K562 (cell line): Measurements from ENCODE around the gene ARHGAP15. TPM values are rescaled to one million over a fixed set of nuclear protein-coding genes. Genes with fewer than 3 reads are reported as not detected.

ENCODE experiments used
- ATAC-seq: fragments of 200-7000 bp; cut with Tn5 transposase; 3 replicates; pipeline ENCODE4 v1.9.1; 2020; ENCODE audit warnings: moderate library complexity
- BruUV-seq: library from RNA; stranded (reverse); fragments of 400-500 nt; replicated peaks from 2 replicates; lab custom pipeline; 2021; lab: Mats Ljungman, UMichigan
- CTCF ChIA-PET: fragments of 300-600 bp; formaldehyde crosslinking; extraction: SDS; loops from one replicate; lab custom pipeline; 2021; ENCODE audit warnings: low intra/inter-chr PET ratio; lab: Yijun Ruan, JAX
- POLR2A ChIA-PET: fragments of 300-600, 350-650 bp; sonication (Branson Sonifier 250); formaldehyde crosslinking; extraction: SDS; loops from one replicate; lab custom pipeline; 2021; ENCODE audit warnings: antibody characterized with exemption, inconsistent platforms; lab: Yijun Ruan, JAX
- DNase-seq, 4 experiments: peaks; one replicate each; pipeline versions ENCODE4 v3.0.0 to v3.0.0-alpha.2; 2011 to 2018; ENCODE audit warnings: low spot score in 3 of 4, mixed read lengths in 3 of 4; ENCODE audit errors: extremely low read depth in 1 of 4
- FAIRE-seq: peaks from 2 replicates; lab custom pipeline; 2011; peaks lifted over from hg19 to GRCh38; lab: Jason Lieb, UNC
- H2AFZ ChIP-seq: 2 replicates; pipeline ENCODE4 v1.6.0; 2011; ENCODE audit warnings: low read depth, low read length, control low read depth, inconsistent platforms
- H3K27ac ChIP-seq: fragments of 200-600 bp; 3 replicates; pipeline ENCODE4 v1.8.0; 2011; ENCODE audit warnings: low read depth, mild to moderate bottlenecking, control low read depth, inconsistent platforms, low read length, moderate library complexity, mixed read lengths; ENCODE audit errors: extremely low read depth
- H3K27me3 ChIP-seq, 2 experiments: fragments of 300-600 bp in 1 of 2; 2 replicates in 1 of 2; 3 replicates in 1 of 2; pipeline versions ENCODE4 v1.6.0 to v1.8.0; 2011; ENCODE audit warnings: inconsistent platforms in 2 of 2, low read length in 2 of 2, mild to moderate bottlenecking in 1 of 2, mixed read lengths in 1 of 2, moderate library complexity in 1 of 2; ENCODE audit not compliant: control insufficient read depth in 2 of 2, insufficient read depth in 2 of 2
- H3K36me3 ChIP-seq: fragments of 300-600 bp; 3 replicates; pipeline ENCODE4 v1.8.0; 2011; ENCODE audit warnings: mild to moderate bottlenecking, low read length, inconsistent platforms; ENCODE audit not compliant: control insufficient read depth, insufficient read depth
- H3K4me1 ChIP-seq, 2 experiments: fragments of 200-600 bp in 1 of 2; replicated peaks in 1 of 2; 2 replicates in 1 of 2; 3 replicates in 1 of 2; pipeline versions ENCODE4 v1.5.1 to v1.8.0; 2011; ENCODE audit warnings: inconsistent platforms in 2 of 2, low read length in 2 of 2, mild to moderate bottlenecking in 1 of 2, mixed read lengths in 1 of 2, moderate library complexity in 1 of 2; ENCODE audit not compliant: control insufficient read depth in 2 of 2, insufficient read depth in 2 of 2
- H3K4me2 ChIP-seq: 2 replicates; pipeline ENCODE4 v1.6.1; 2011; ENCODE audit warnings: low read length, control low read depth, inconsistent platforms, mixed read lengths; ENCODE audit not compliant: insufficient read depth
- H3K4me3 ChIP-seq: fragments of 200-600 bp; sonication (generic), shearing (Covaris generic); 2 replicates; pipeline ENCODE4 v1.5.1; 2016; ENCODE audit warnings: control low read depth, inconsistent platforms
- H3K79me2 ChIP-seq: fragments of 200-600 bp; 3 replicates; pipeline ENCODE4 v1.8.0; 2011; ENCODE audit warnings: low read length, inconsistent platforms; ENCODE audit not compliant: control insufficient read depth, insufficient read depth
- H3K9ac ChIP-seq, 2 experiments: 2 replicates each; pipeline versions ENCODE4 v1.6.0 to v1.6.1; 2011; ENCODE audit warnings: low read depth in 2 of 2, low read length in 2 of 2, control low read depth in 1 of 2, inconsistent platforms in 1 of 2, mild to moderate bottlenecking in 1 of 2, mixed read lengths in 1 of 2; ENCODE audit not compliant: insufficient read depth in 1 of 2
- H3K9me1 ChIP-seq: one replicate; pipeline ENCODE4 v1.6.0; 2011; ENCODE audit warnings: inconsistent platforms, mild to moderate bottlenecking, low read length, moderate library complexity; ENCODE audit not compliant: control insufficient read depth, insufficient read depth
- H3K9me3 ChIP-seq: replicated peaks from 2 replicates; pipeline ENCODE4 v1.5.1; 2011; ENCODE audit warnings: low read depth, low read length, inconsistent platforms; ENCODE audit not compliant: control insufficient read depth, insufficient read depth
- H4K20me1 ChIP-seq: replicated peaks from 2 replicates; pipeline ENCODE4 v1.6.1; 2011; ENCODE audit warnings: low read length, inconsistent platforms, mixed read lengths; ENCODE audit not compliant: control insufficient read depth, insufficient read depth
- EP400 ChIP-seq: fragments of 450-650 bp; IDR thresholded peaks from 2 replicates; pipeline ENCODE4 v1.6.1; 2017; ENCODE audit warnings: antibody characterized with exemption, mild to moderate bottlenecking, moderate library complexity
- MNT ChIP-seq, 2 experiments: fragments of 450-650 bp; conservative IDR thresholded peaks; 2 replicates each; pipeline ENCODE4 v1.6.1; 2017; ENCODE audit warnings: mild to moderate bottlenecking in 2 of 2, moderate library complexity in 2 of 2
- MXI1 ChIP-seq: IDR thresholded peaks from 2 replicates; pipeline ENCODE4 v1.6.1; 2011; ENCODE audit warnings: low read depth, mild to moderate bottlenecking, improper control_type of control experiment, low read length
- RBM22 ChIP-seq: fragments of 200-400 bp; formaldehyde crosslinking; IDR thresholded peaks from 2 replicates; pipeline ENCODE4 v1.6.1; 2018; ENCODE audit warnings: low read length, low read depth; ENCODE audit not compliant: poor library complexity, severe bottlenecking
- SFPQ ChIP-seq: fragments of 200-400 bp; formaldehyde crosslinking; IDR thresholded peaks from 2 replicates; pipeline ENCODE4 v1.6.1; 2017; ENCODE audit warnings: mild to moderate bottlenecking, low read depth, low read length, moderate library complexity
- ZNF41 ChIP-seq: fragments of 250-450 bp; sonication (Bioruptor Pico); conservative IDR thresholded peaks from 2 replicates; pipeline ENCODE4 v1.4.0; 2020; ENCODE audit warnings: mild to moderate bottlenecking
- ZNF445 ChIP-seq: fragments of 250-450 bp; sonication (Bioruptor Pico); IDR thresholded peaks from 2 replicates; pipeline ENCODE4 v1.4.0; 2020; ENCODE audit warnings: low read depth, mild to moderate bottlenecking, moderate library complexity
- WGBS: fragments of 100-300 bp; shearing (Covaris generic); methylation state at CpG from one replicate; pipeline ENCODE4 v1.1.6; 2016; ENCODE audit warnings: low coverage, mixed read lengths; ENCODE audit not compliant: insufficient coverage; ENCODE audit errors: missing lambda C conversion rate; 5-methylcytosine and 5-hydroxymethylcytosine counted together
- in situ Hi-C: fragments of 300-500 bp; cut with MboI; formaldehyde crosslinking; loops from 4 replicates; pipeline ENCODE4 v1.15.0; 2018; ENCODE audit warnings: inconsistent platforms, mixed read lengths
- intact Hi-C: fragments of 100-400 bp; cut with micrococcal nuclease; formaldehyde crosslinking; loops from 2 replicates; pipeline ENCODE4 v1.14.2; 2022
- polyA plus RNA-seq, 8 experiments: library from polyadenylated mRNA; depleted of rRNA in 4 of 8; stranded (reverse) in 5 of 8; unstranded in 3 of 8; fragments of >200 nt; fragmentation: Nextera tagmentation in 2 of 8; fragmentation: Illumina TruSeq in 1 of 8; extraction: Ambion mirVana in 2 of 8; extraction: Trizol in 1 of 8; gene quantifications; 2 replicates each; pipeline versions ENCODE4 v1.2.1 to v1.2.3, GENCODE V29; 2011 to 2014; ENCODE audit warnings: inconsistent platforms in 1 of 8, missing spikeins in 1 of 8
- total RNA-seq, 7 experiments: library from RNA; depleted of rRNA in 6 of 7; stranded (reverse); fragments of >200 nt in 6 of 7; fragmentation: Illumina TruSeq in 2 of 7; extraction: Trizol in 2 of 7; gene quantifications; 2 replicates each; pipeline versions ENCODE4 v1.2.1 to v1.2.3, GENCODE V29; 2011 to 2021; ENCODE audit warnings: low replicate concordance in 1 of 7
- TF ChIP-seq, protein P1 (sequence below): sonication (generic); formaldehyde crosslinking; IDR thresholded peaks from 2 replicates; pipeline ENCODE4 v1.8.1; 2023; ENCODE audit warnings: mild to moderate bottlenecking, missing genetic modification reagents
- TF ChIP-seq, protein P2 (sequence below): fragments of 450-650 bp; IDR thresholded peaks from 2 replicates; pipeline ENCODE4 v1.6.1; 2016; ENCODE audit warnings: antibody characterized with exemption

Gene ARHGAP15
- total and polyA plus RNA-seq, 9 of the 15 experiments (the other 6 are each of a cell fraction or from before 2014, with no cell fraction given): 1.5 to 17.9 (median 7.9) TPM

DNA sequence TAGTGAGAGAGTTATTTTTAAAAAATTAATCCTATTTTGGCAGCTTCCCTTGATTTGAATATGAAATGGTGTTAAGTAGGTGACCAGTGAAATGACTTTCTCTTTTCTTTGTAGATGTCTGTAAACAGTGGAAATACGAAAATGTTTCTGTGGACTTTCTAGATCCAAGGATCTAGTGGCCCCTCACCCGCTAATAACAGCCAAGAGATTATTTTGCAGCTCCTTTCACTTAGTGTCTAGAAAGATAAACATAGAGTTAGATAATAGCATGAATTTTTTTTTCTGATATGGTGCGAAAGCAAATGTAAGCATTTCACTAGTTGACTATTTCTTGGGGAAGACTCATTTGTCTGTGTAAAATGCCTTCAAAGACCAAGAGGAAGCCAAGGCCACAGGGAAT is 57.7 kb downstream of the ARHGAP15 start:
- no peaks in the 10 kb centered on the region for H3K36me3 ChIP-seq
- DNase-seq: no peak
- H3K79me2 ChIP-seq: no peaks in the 10 kb centered on the region
- no peaks in the 10 kb centered on the region for H3K27me3 ChIP-seq
- no peaks in the 10 kb centered on the region for H4K20me1 ChIP-seq
- no peaks in the 10 kb centered on the region for H3K9me3 ChIP-seq
- in situ Hi-C loops: no loop called here
- no peak overlapping the region for H3K4me2 ChIP-seq
- TF ChIP-seq ZNF41 (CRISPR knock-in tag) (no peak), MNT (conservative IDR thresholded peaks at IDR 0.05) (no peak)
- no peak for ATAC-seq
- ChIA-PET CTCF (no interaction called here), POLR2A (no interaction called here)
- 2% methylated on average over 3 of the region's 3 CpGs for WGBS
- H2AFZ ChIP-seq: no peak overlapping the region
- FAIRE-seq: no peak
- H3K9ac ChIP-seq: no peak overlapping the region
- no peaks in the 10 kb centered on the region for H3K9me1 ChIP-seq
- BruUV-seq: no TSS peak
- intact Hi-C loops: no loop called here
- H3K4me1 ChIP-seq: no peaks in the 10 kb centered on the region
- H3K27ac ChIP-seq: no peak overlapping the region
- no peak overlapping the region for H3K4me3 ChIP-seq

DNA sequence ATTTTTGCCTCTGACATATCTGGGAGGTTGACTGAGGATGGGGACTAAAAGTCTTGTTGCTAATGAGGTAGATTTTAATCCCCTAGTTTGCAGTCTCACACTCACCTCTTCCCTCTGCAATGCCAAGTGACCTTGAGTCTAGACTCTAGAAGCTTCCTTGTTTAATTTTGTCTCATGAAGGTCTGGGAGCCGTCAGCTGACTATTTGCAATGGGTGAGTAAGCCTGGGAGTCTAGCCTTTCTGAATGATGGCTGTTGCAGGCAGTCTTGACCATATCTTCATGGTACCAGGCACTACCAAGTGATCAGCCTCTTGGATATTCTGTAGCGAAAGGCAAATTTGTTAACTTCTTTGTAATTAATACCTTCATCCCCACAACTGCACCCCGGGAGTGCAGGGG is 61.2 kb downstream of the ARHGAP15 start:
- no peak overlapping the region for H3K4me2 ChIP-seq
- H3K27ac ChIP-seq: no peak overlapping the region
- H3K36me3 ChIP-seq: no peaks in the 10 kb centered on the region
- H3K79me2 ChIP-seq: no peaks in the 10 kb centered on the region
- no peaks in the 10 kb centered on the region for H4K20me1 ChIP-seq
- BruUV-seq: no TSS peak
- ChIA-PET CTCF (no interaction called here), POLR2A (no interaction called here)
- no peaks in the 10 kb centered on the region for H3K27me3 ChIP-seq
- H3K9me3 ChIP-seq: no peaks in the 10 kb centered on the region
- H3K4me1 ChIP-seq: no peaks in the 10 kb centered on the region
- no peak overlapping the region for H3K4me3 ChIP-seq
- DNase-seq (no peak), ATAC-seq (no peak), FAIRE-seq (no peak)
- intact Hi-C loops: no loop called here
- 4% methylated on average over 3 of the region's 3 CpGs for WGBS
- in situ Hi-C loops: no loop called here
- no peak overlapping the region for H2AFZ ChIP-seq
- no peaks in the 10 kb centered on the region for H3K9me1 ChIP-seq
- H3K9ac ChIP-seq: no peak overlapping the region
- TF ChIP-seq SFPQ (no peak), ZNF445 (CRISPR knock-in tag) (no peak), RBM22 (no peak), MXI1 (no peak), EP400 (no peak)
- TF ChIP-seq, protein P1, sequence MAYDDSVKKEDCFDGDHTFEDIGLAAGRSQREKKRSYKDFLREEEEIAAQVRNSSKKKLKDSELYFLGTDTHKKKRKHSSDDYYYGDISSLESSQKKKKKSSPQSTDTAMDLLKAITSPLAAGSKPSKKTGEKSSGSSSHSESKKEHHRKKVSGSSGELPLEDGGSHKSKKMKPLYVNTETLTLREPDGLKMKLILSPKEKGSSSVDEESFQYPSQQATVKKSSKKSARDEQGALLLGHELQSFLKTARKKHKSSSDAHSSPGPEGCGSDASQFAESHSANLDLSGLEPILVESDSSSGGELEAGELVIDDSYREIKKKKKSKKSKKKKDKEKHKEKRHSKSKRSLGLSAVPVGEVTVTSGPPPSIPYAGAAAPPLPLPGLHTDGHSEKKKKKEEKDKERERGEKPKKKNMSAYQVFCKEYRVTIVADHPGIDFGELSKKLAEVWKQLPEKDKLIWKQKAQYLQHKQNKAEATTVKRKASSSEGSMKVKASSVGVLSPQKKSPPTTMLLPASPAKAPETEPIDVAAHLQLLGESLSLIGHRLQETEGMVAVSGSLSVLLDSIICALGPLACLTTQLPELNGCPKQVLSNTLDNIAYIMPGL (CRISPR knock-in tag): no peak
- TF ChIP-seq, protein P2, sequence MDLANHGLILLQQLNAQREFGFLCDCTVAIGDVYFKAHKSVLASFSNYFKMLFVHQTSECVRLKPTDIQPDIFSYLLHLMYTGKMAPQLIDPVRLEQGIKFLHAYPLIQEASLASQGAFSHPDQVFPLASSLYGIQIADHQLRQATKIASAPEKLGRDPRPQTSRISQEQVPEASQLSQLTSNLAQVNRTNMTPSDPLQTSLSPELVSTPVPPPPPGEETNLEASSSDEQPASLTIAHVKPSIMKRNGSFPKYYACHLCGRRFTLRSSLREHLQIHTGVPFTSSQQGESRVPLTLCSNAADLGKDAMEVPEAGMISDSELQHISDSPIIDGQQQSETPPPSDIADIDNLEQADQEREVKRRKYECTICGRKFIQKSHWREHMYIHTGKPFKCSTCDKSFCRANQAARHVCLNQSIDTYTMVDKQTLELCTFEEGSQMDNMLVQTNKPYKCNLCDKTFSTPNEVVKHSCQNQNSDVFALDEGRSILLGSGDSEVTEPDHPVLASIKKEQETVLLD: no peak
